ENCODE measurements around the gene NCKAP1.
"Not testable (repeated sequence)": the region's sequence is repeated elsewhere in the genome, so short reads cannot be mapped to it uniquely, and the experiment has no call there.

The NCKAP1 gene

GRCh38 chr2:182982941-182983340 is 55.3 kb downstream of the NCKAP1 start:
- Histone ChIP-seq H3K27me3 (ENCODE audit: control insufficient read depth in 1 of 2, insufficient read depth in 2 of 2, low read length in 2 of 2) (no peaks in the 10 kb centered on the region), H3K36me3 (ENCODE audit: insufficient read depth, low read length) (peaks cover 23% of the 10 kb centered on the region), H3K9me3 (ENCODE audit: low read length) (no peaks in the 10 kb centered on the region), H3K4me1 (ENCODE audit: insufficient read depth, low read length) (no peaks in the 10 kb centered on the region), H3K9ac (ENCODE audit: low read length) (no peak overlapping the region), H3K4me3 (ENCODE audit: low read depth in 1 of 2, low read length in 2 of 2) (no peak overlapping the region), H3K27ac (ENCODE audit: low read depth, low read length) (no peak overlapping the region)

- not testable (repeated sequence) for H3K4me1 ChIP-seq (ENCODE audit: insufficient read depth, low read length); H3K9ac ChIP-seq (ENCODE audit: low read length); H3K9me3 ChIP-seq (ENCODE audit: low read length); H3K4me3 ChIP-seq (ENCODE audit: low read depth in 1 of 2, low read length in 2 of 2); H3K27me3 ChIP-seq (ENCODE audit: control insufficient read depth in 1 of 2, insufficient read depth in 2 of 2, low read length in 2 of 2); H3K27ac ChIP-seq (ENCODE audit: low read depth, low read length)
- H3K36me3 ChIP-seq (ENCODE audit: insufficient read depth, low read length), result peaks cover 18% of the 10 kb centered on the region
These were observed 56.8 kb downstream of the NCKAP1 start for GRCh38 chr2:182981475-182981874.

GRCh38 chr2:182980652-182981051 is 57.6 kb downstream of the NCKAP1 start:
- no peaks in the 10 kb centered on the region for H3K27me3 ChIP-seq (ENCODE audit: control insufficient read depth in 1 of 2, insufficient read depth in 2 of 2, low read length in 2 of 2)
- no peak overlapping the region for H3K9ac ChIP-seq (ENCODE audit: low read length)
- H3K9me3 ChIP-seq (ENCODE audit: low read length), result no peaks in the 10 kb centered on the region
- H3K4me3 ChIP-seq (ENCODE audit: low read depth in 1 of 2, low read length in 2 of 2), result no peak overlapping the region
- no peak overlapping the region for H3K27ac ChIP-seq (ENCODE audit: low read depth, low read length)
- no peaks in the 10 kb centered on the region for H3K4me1 ChIP-seq (ENCODE audit: insufficient read depth, low read length)
- peaks cover 18% of the 10 kb centered on the region for H3K36me3 ChIP-seq (ENCODE audit: insufficient read depth, low read length)

- H3K27ac ChIP-seq (ENCODE audit: low read depth, low read length), result no peak overlapping the region
- no peaks in the 10 kb centered on the region for H3K4me1 ChIP-seq (ENCODE audit: insufficient read depth, low read length)
- H3K27me3 ChIP-seq (ENCODE audit: control insufficient read depth in 1 of 2, insufficient read depth in 2 of 2, low read length in 2 of 2), result no peaks in the 10 kb centered on the region
- H3K4me3 ChIP-seq (ENCODE audit: low read depth in 1 of 2, low read length in 2 of 2), result no peak overlapping the region
- no peaks in the 10 kb centered on the region for H3K9me3 ChIP-seq (ENCODE audit: low read length)
- H3K36me3 ChIP-seq (ENCODE audit: insufficient read depth, low read length), result peaks cover 18% of the 10 kb centered on the region
- no peak overlapping the region for H3K9ac ChIP-seq (ENCODE audit: low read length)
These were observed 58.1 kb downstream of the NCKAP1 start for GRCh38 chr2:182980115-182980514.

- Histone ChIP-seq H3K27ac (ENCODE audit: low read depth, low read length) (no peak overlapping the region), H3K4me1 (ENCODE audit: insufficient read depth, low read length) (no peaks in the 10 kb centered on the region), H3K36me3 (ENCODE audit: insufficient read depth, low read length) (peaks cover 7% of the 10 kb centered on the region), H3K9me3 (ENCODE audit: low read length) (no peaks in the 10 kb centered on the region), H3K9ac (ENCODE audit: low read length) (no peak overlapping the region), H3K27me3 (ENCODE audit: control insufficient read depth in 1 of 2, insufficient read depth in 2 of 2, low read length in 2 of 2) (no peaks in the 10 kb centered on the region), H3K4me3 (ENCODE audit: low read depth in 1 of 2, low read length in 2 of 2) (no peak overlapping the region)
These were observed 60.8 kb downstream of the NCKAP1 start for GRCh38 chr2:182977463-182977862.

GRCh38 chr2:182973441-182974352 is 64.6 kb downstream of the NCKAP1 start:
- Histone ChIP-seq H3K4me3 (ENCODE audit: low read depth in 1 of 2, low read length in 2 of 2) (no peak overlapping the region), H3K4me1 (ENCODE audit: insufficient read depth, low read length) (no peaks in the 10 kb centered on the region), H3K36me3 (ENCODE audit: insufficient read depth, low read length) (no peaks in the 10 kb centered on the region), H3K9ac (ENCODE audit: low read length) (no peak overlapping the region), H3K27me3 (ENCODE audit: control insufficient read depth in 1 of 2, insufficient read depth in 2 of 2, low read length in 2 of 2) (no peaks in the 10 kb centered on the region), H3K27ac (ENCODE audit: low read depth, low read length) (no peak overlapping the region), H3K9me3 (ENCODE audit: low read length) (no peaks in the 10 kb centered on the region)

- Histone ChIP-seq H3K36me3 (ENCODE audit: insufficient read depth, low read length) (peaks cover 4% of the 10 kb centered on the region), H3K27me3 (ENCODE audit: control insufficient read depth in 1 of 2, insufficient read depth in 2 of 2, low read length in 2 of 2) (no peaks in the 10 kb centered on the region)
These were observed 65.7 kb downstream of the NCKAP1 start for GRCh38 chr2:182972548-182972942.

GRCh38 chr2:182971820-182972547 is 66.3 kb downstream of the NCKAP1 start:
- Histone ChIP-seq H3K27ac (ENCODE audit: low read depth, low read length) (no peak overlapping the region), H3K4me1 (ENCODE audit: insufficient read depth, low read length) (no peaks in the 10 kb centered on the region), H3K9ac (ENCODE audit: low read length) (no peak overlapping the region)

More at GRCh38 chr2:182972548-182972942, 65.7 kb downstream of the NCKAP1 start:
- Histone ChIP-seq H3K9ac (ENCODE audit: low read length) (no peak overlapping the region), H3K9me3 (ENCODE audit: low read length) (no peaks in the 10 kb centered on the region), H3K4me3 (ENCODE audit: low read depth in 1 of 2, low read length in 2 of 2) (no peak overlapping the region), H3K4me1 (ENCODE audit: insufficient read depth, low read length) (no peaks in the 10 kb centered on the region), H3K27ac (ENCODE audit: low read depth, low read length) (no peak overlapping the region)

GRCh38 chr2:182970486-182970885 is 67.8 kb downstream of the NCKAP1 start:
- Histone ChIP-seq H3K36me3 (ENCODE audit: insufficient read depth, low read length) (peaks cover 4% of the 10 kb centered on the region), H3K9me3 (ENCODE audit: low read length) (no peaks in the 10 kb centered on the region), H3K27me3 (ENCODE audit: control insufficient read depth in 1 of 2, insufficient read depth in 2 of 2, low read length in 2 of 2) (no peaks in the 10 kb centered on the region), H3K9ac (ENCODE audit: low read length) (no peak overlapping the region), H3K4me1 (ENCODE audit: insufficient read depth, low read length) (no peaks in the 10 kb centered on the region), H3K4me3 (ENCODE audit: low read depth in 1 of 2, low read length in 2 of 2) (no peak overlapping the region), H3K27ac (ENCODE audit: low read depth, low read length) (no peak overlapping the region)

More at GRCh38 chr2:182971820-182972547, 66.3 kb downstream of the NCKAP1 start:
- H3K4me3 ChIP-seq (ENCODE audit: low read depth in 1 of 2, low read length in 2 of 2), result no peak overlapping the region
- peaks cover 4% of the 10 kb centered on the region for H3K36me3 ChIP-seq (ENCODE audit: insufficient read depth, low read length)
- no peaks in the 10 kb centered on the region for H3K27me3 ChIP-seq (ENCODE audit: control insufficient read depth in 1 of 2, insufficient read depth in 2 of 2, low read length in 2 of 2)
- no peaks in the 10 kb centered on the region for H3K9me3 ChIP-seq (ENCODE audit: low read length)

GRCh38 chr2:182968493-182968892 is 69.8 kb downstream of the NCKAP1 start:
- H3K4me3 ChIP-seq (ENCODE audit: low read depth in 1 of 2, low read length in 2 of 2), result no peak overlapping the region
- H3K9ac ChIP-seq (ENCODE audit: low read length), result no peak overlapping the region
- no peaks in the 10 kb centered on the region for H3K4me1 ChIP-seq (ENCODE audit: insufficient read depth, low read length)
- H3K36me3 ChIP-seq (ENCODE audit: insufficient read depth, low read length), result peaks cover 4% of the 10 kb centered on the region
- no peaks in the 10 kb centered on the region for H3K27me3 ChIP-seq (ENCODE audit: control insufficient read depth in 1 of 2, insufficient read depth in 2 of 2, low read length in 2 of 2)
- no peaks in the 10 kb centered on the region for H3K9me3 ChIP-seq (ENCODE audit: low read length)
- no peak overlapping the region for H3K27ac ChIP-seq (ENCODE audit: low read depth, low read length)

GRCh38 chr2:182966356-182966755 is 71.9 kb downstream of the NCKAP1 start:
- not testable (repeated sequence) for H3K9me3 ChIP-seq (ENCODE audit: low read length); H3K4me3 ChIP-seq (ENCODE audit: low read depth in 1 of 2, low read length in 2 of 2); H3K27ac ChIP-seq (ENCODE audit: low read depth, low read length); H3K9ac ChIP-seq (ENCODE audit: low read length); H3K36me3 ChIP-seq (ENCODE audit: insufficient read depth, low read length); H3K4me1 ChIP-seq (ENCODE audit: insufficient read depth, low read length); H3K27me3 ChIP-seq (ENCODE audit: control insufficient read depth in 1 of 2, insufficient read depth in 2 of 2, low read length in 2 of 2)

Measured in muscle layer of colon (tissue), 2 donors.